ENCODE results near the gene FAM184B. TPM values are rescaled to one million over a fixed set of nuclear protein-coding genes. Genes with fewer than 3 reads are reported as not detected.
"Not testable (repeated sequence)": the region's sequence is repeated elsewhere in the genome, so short reads cannot be mapped to it uniquely, and the experiment has no call there.

Gene FAM184B
- polyA plus RNA-seq, 4 donors, result 0.03 to 0.04 TPM; not detected in 2

DNA sequence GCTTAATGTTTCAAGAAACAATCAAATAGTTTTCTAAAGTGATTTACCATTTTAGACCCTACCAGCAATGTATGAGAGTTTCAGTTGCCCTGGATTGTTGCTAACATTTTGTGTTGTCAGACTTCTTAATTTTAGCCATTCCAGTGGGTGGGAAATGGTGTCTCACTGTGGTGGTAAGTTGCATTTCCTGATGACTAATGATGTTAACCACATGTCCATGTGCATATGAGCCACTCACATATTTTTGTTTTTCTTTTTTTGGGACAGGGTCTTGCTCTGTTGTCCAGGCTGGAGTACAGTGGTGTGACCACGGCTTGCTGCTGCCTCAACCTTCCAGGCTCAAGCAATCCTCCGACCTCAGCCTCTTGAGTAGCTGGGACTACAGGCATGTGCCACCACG lies 118.7 kb downstream of the FAM184B start:
- Histone ChIP-seq H3K9me3 (ENCODE audit: control insufficient read depth in 2 of 2, insufficient read depth in 1 of 2, low read depth in 1 of 2, low read length in 1 of 2) (no peaks in the 10 kb centered on the region), H3K4me1 (ENCODE audit: control insufficient read depth in 3 of 3, insufficient read depth in 2 of 3, low read depth in 1 of 3, low read length in 2 of 3) (no peaks in the 10 kb centered on the region), H3K27me3 (ENCODE audit: control insufficient read depth in 3 of 3, insufficient read depth in 3 of 3, low read length in 3 of 3) (peaks cover 0 to 2% (median 2%) of the 10 kb centered on the region in 3 donors), H3K27ac (ENCODE audit: low read depth in 1 of 3, low read length in 2 of 3) (no peak overlapping the region), H3K36me3 (ENCODE audit: control insufficient read depth in 3 of 3, insufficient read depth in 2 of 3, low read depth in 1 of 3, low read length in 3 of 3) (no peaks in the 10 kb centered on the region), H3K4me3 (ENCODE audit: low read depth in 1 of 3, low read length in 3 of 3) (no peak overlapping the region)
- DNase-seq, result no peak
- 89 to 95% (median 91%) methylated on average over 3 of the region's 3 CpGs for WGBS, 3 donors
- no peak for FAIRE-seq

DNA sequence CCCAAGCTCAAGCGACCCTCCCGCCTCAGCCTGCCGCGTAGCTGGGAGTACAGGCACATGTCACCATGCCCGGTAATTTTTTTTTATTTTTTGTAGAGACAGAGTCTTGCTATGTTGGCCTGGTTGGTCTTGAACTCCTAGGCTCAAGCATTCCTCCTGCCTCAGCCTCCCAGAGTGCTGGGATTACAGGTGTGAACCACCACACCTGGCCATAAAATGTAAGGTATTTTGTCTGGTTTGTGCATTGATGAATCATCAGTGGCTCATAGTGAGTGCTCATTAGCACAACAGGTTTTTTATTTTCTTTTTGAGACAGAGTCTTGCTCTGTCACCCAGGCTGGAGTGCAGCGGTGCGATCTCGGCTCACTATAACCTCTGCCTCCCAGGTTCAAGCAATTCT lies 122.2 kb downstream of the FAM184B start:
- not testable (repeated sequence) for FAIRE-seq
- WGBS, 3 donors, result 93 to 96% (median 95%) methylated on average over 8 of the region's 8 CpGs

DNA sequence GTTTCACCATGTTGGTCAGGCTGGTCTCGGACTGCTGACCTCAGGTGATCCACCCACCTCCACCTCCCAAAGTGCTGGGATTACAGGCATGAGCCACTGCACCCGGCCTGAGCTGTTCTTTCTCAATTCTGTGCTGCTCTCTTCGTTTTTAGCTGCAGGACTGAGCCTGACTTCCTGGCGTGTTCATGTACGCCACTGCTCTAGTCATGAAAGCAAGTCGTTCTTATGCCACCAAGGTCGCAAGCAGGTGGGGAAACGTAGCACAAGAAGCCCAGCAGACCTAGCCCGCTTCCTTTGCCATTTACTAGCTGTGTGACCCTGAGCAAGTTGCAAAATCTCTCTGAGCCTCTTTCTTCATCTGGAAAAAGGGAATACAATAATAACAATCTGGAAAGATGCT lies 123.6 kb downstream of the FAM184B start:
- no peaks in the 10 kb centered on the region for H3K9me3 ChIP-seq (ENCODE audit: control insufficient read depth in 2 of 2, insufficient read depth in 1 of 2, low read depth in 1 of 2, low read length in 1 of 2)
- FAIRE-seq, result no peak
- no peak for DNase-seq

More for the DNA sequence above, 122.2 kb downstream of the FAM184B start:
- H3K4me3 ChIP-seq (ENCODE audit: low read depth in 1 of 3, low read length in 3 of 3); H3K36me3 ChIP-seq (ENCODE audit: control insufficient read depth in 3 of 3, insufficient read depth in 2 of 3, low read depth in 1 of 3, low read length in 3 of 3); H3K9me3 ChIP-seq (ENCODE audit: control insufficient read depth in 2 of 2, insufficient read depth in 1 of 2, low read depth in 1 of 2, low read length in 1 of 2); H3K27me3 ChIP-seq (ENCODE audit: control insufficient read depth in 3 of 3, insufficient read depth in 3 of 3, low read length in 3 of 3); DNase-seq; H3K4me1 ChIP-seq (ENCODE audit: control insufficient read depth in 3 of 3, insufficient read depth in 2 of 3, low read depth in 1 of 3, low read length in 2 of 3); H3K27ac ChIP-seq (ENCODE audit: low read depth in 1 of 3, low read length in 2 of 3): not testable (repeated sequence)

GRCh38 chr4:17657090-17657489 lies 124.3 kb downstream of the FAM184B start:
- H3K27me3 ChIP-seq (ENCODE audit: control insufficient read depth in 3 of 3, insufficient read depth in 3 of 3, low read length in 3 of 3), result peaks cover 0 to 4% (median 2%) of the 10 kb centered on the region in 3 donors
- FAIRE-seq (no peak), DNase-seq (no peak)
- no peak overlapping the region for H3K27ac ChIP-seq (ENCODE audit: low read depth in 1 of 3, low read length in 2 of 3)
- no peaks in the 10 kb centered on the region for H3K9me3 ChIP-seq (ENCODE audit: control insufficient read depth in 2 of 2, insufficient read depth in 1 of 2, low read depth in 1 of 2, low read length in 1 of 2)
- H3K4me1 ChIP-seq (ENCODE audit: control insufficient read depth in 3 of 3, insufficient read depth in 2 of 3, low read depth in 1 of 3, low read length in 2 of 3), result no peaks in the 10 kb centered on the region
- H3K36me3 ChIP-seq (ENCODE audit: control insufficient read depth in 3 of 3, insufficient read depth in 2 of 3, low read depth in 1 of 3, low read length in 3 of 3), result no peaks in the 10 kb centered on the region
- 66 to 88% (median 67%) methylated on average over 1 of the region's 1 CpG for WGBS, 3 donors
- no peak overlapping the region for H3K4me3 ChIP-seq (ENCODE audit: low read depth in 1 of 3, low read length in 3 of 3)

More for the DNA sequence above, 123.6 kb downstream of the FAM184B start:
- peaks cover 0 to 4% (median 2%) of the 10 kb centered on the region in 3 donors for H3K27me3 ChIP-seq (ENCODE audit: control insufficient read depth in 3 of 3, insufficient read depth in 3 of 3, low read length in 3 of 3)
- WGBS, 3 donors, result 75 to 80% (median 76%) methylated on average over 9 of the region's 9 CpGs
- no peak overlapping the region for H3K27ac ChIP-seq (ENCODE audit: low read depth in 1 of 3, low read length in 2 of 3)
- no peaks in the 10 kb centered on the region for H3K4me1 ChIP-seq (ENCODE audit: control insufficient read depth in 3 of 3, insufficient read depth in 2 of 3, low read depth in 1 of 3, low read length in 2 of 3)
- H3K36me3 ChIP-seq (ENCODE audit: control insufficient read depth in 3 of 3, insufficient read depth in 2 of 3, low read depth in 1 of 3, low read length in 3 of 3), result no peaks in the 10 kb centered on the region
- no peak overlapping the region for H3K4me3 ChIP-seq (ENCODE audit: low read depth in 1 of 3, low read length in 3 of 3)

- Histone ChIP-seq H3K27ac (ENCODE audit: low read depth in 1 of 3, low read length in 2 of 3) (no peak overlapping the region), H3K4me3 (ENCODE audit: low read depth in 1 of 3, low read length in 3 of 3) (no peak overlapping the region), H3K4me1 (ENCODE audit: control insufficient read depth in 3 of 3, insufficient read depth in 2 of 3, low read depth in 1 of 3, low read length in 2 of 3) (no peaks in the 10 kb centered on the region), H3K36me3 (ENCODE audit: control insufficient read depth in 3 of 3, insufficient read depth in 2 of 3, low read depth in 1 of 3, low read length in 3 of 3) (no peaks in the 10 kb centered on the region), H3K9me3 (ENCODE audit: control insufficient read depth in 2 of 2, insufficient read depth in 1 of 2, low read depth in 1 of 2, low read length in 1 of 2) (no peaks in the 10 kb centered on the region), H3K27me3 (ENCODE audit: control insufficient read depth in 3 of 3, insufficient read depth in 3 of 3, low read length in 3 of 3) (peaks cover 0 to 4% (median 2%) of the 10 kb centered on the region in 3 donors)
- DNase-seq (no peak), FAIRE-seq (no peak)
- 78 to 83% (median 82%) methylated on average over 8 of the region's 8 CpGs for WGBS, 3 donors
Observed at GRCh38 chr4:17654701-17655100, 126.7 kb downstream of the FAM184B start.

DNA sequence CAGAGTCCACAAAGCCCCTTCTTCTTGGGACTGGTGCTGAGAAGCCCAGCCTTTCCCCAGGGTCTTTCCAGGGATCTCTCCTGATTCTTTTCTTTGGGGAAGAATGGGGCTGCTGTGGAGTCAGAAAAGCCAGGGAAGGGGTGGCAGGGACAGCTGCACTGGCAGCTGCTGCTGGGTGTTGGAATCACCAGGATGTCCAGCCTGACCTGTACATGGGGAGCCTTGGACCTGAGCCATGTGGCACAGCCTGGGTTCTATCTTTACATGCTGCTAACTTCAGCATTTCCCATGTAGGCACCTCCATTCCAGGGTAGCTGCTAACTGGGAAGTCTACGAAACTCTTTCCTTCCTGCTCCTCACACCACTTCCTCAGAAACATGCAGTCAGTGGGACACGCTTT lies 131.0 kb downstream of the FAM184B start:
- FAIRE-seq, result no peak
- H3K27ac ChIP-seq (ENCODE audit: low read depth in 1 of 3, low read length in 2 of 3), result no peak overlapping the region
- H3K36me3 ChIP-seq (ENCODE audit: control insufficient read depth in 3 of 3, insufficient read depth in 2 of 3, low read depth in 1 of 3, low read length in 3 of 3), result no peaks in the 10 kb centered on the region
- 71 to 89% (median 83%) methylated on average over 2 of the region's 2 CpGs for WGBS, 3 donors
- H3K4me3 ChIP-seq (ENCODE audit: low read depth in 1 of 3, low read length in 3 of 3), result no peak overlapping the region
- no peaks in the 10 kb centered on the region for H3K9me3 ChIP-seq (ENCODE audit: control insufficient read depth in 2 of 2, insufficient read depth in 1 of 2, low read depth in 1 of 2, low read length in 1 of 2)
- H3K27me3 ChIP-seq (ENCODE audit: control insufficient read depth in 3 of 3, insufficient read depth in 3 of 3, low read length in 3 of 3), result no peaks in the 10 kb centered on the region
- no peak for DNase-seq
- no peaks in the 10 kb centered on the region for H3K4me1 ChIP-seq (ENCODE audit: control insufficient read depth in 3 of 3, insufficient read depth in 2 of 3, low read depth in 1 of 3, low read length in 2 of 3)

GRCh38 chr4:17647927-17648326 lies 133.5 kb downstream of the FAM184B start:
- H3K4me3 ChIP-seq (ENCODE audit: low read depth in 1 of 3, low read length in 3 of 3), result no peak overlapping the region
- no peak for FAIRE-seq
- H3K4me1 ChIP-seq (ENCODE audit: control insufficient read depth in 3 of 3, insufficient read depth in 2 of 3, low read depth in 1 of 3, low read length in 2 of 3), result no peaks in the 10 kb centered on the region

GRCh38 chr4:17647176-17647806 lies 134.1 kb downstream of the FAM184B start:
- no peak for FAIRE-seq
- DNase-seq, result no peak
- no peaks in the 10 kb centered on the region for H3K4me1 ChIP-seq (ENCODE audit: control insufficient read depth in 3 of 3, insufficient read depth in 2 of 3, low read depth in 1 of 3, low read length in 2 of 3)
- no peak overlapping the region for H3K27ac ChIP-seq (ENCODE audit: low read depth in 1 of 3, low read length in 2 of 3)
- no peaks in the 10 kb centered on the region for H3K36me3 ChIP-seq (ENCODE audit: control insufficient read depth in 3 of 3, insufficient read depth in 2 of 3, low read depth in 1 of 3, low read length in 3 of 3)
- H3K9me3 ChIP-seq (ENCODE audit: control insufficient read depth in 2 of 2, insufficient read depth in 1 of 2, low read depth in 1 of 2, low read length in 1 of 2), result peaks cover 0 to 13% of the 10 kb centered on the region in 2 donors
- H3K27me3 ChIP-seq (ENCODE audit: control insufficient read depth in 3 of 3, insufficient read depth in 3 of 3, low read length in 3 of 3), result no peaks in the 10 kb centered on the region
- WGBS, 3 donors, result 77 to 88% (median 79%) methylated on average over 9 of the region's 9 CpGs
- H3K4me3 ChIP-seq (ENCODE audit: low read depth in 1 of 3, low read length in 3 of 3), result no peak overlapping the region

More at GRCh38 chr4:17647927-17648326, 133.5 kb downstream of the FAM184B start:
- 75 to 82% (median 77%) methylated on average over 5 of the region's 5 CpGs for WGBS, 3 donors
- no peak overlapping the region for H3K27ac ChIP-seq (ENCODE audit: low read depth in 1 of 3, low read length in 2 of 3)
- no peaks in the 10 kb centered on the region for H3K27me3 ChIP-seq (ENCODE audit: control insufficient read depth in 3 of 3, insufficient read depth in 3 of 3, low read length in 3 of 3)
- peaks cover 0 to 8% of the 10 kb centered on the region in 2 donors for H3K9me3 ChIP-seq (ENCODE audit: control insufficient read depth in 2 of 2, insufficient read depth in 1 of 2, low read depth in 1 of 2, low read length in 1 of 2)
- H3K36me3 ChIP-seq (ENCODE audit: control insufficient read depth in 3 of 3, insufficient read depth in 2 of 3, low read depth in 1 of 3, low read length in 3 of 3), result no peaks in the 10 kb centered on the region
- DNase-seq, result no peak

GRCh38 chr4:17646693-17647092 lies 134.7 kb downstream of the FAM184B start:
- H3K4me1 ChIP-seq (ENCODE audit: control insufficient read depth in 3 of 3, insufficient read depth in 2 of 3, low read depth in 1 of 3, low read length in 2 of 3), result no peaks in the 10 kb centered on the region
- peaks cover 0 to 14% of the 10 kb centered on the region in 2 donors for H3K9me3 ChIP-seq (ENCODE audit: control insufficient read depth in 2 of 2, insufficient read depth in 1 of 2, low read depth in 1 of 2, low read length in 1 of 2)
- FAIRE-seq, result no peak
- no peaks in the 10 kb centered on the region for H3K36me3 ChIP-seq (ENCODE audit: control insufficient read depth in 3 of 3, insufficient read depth in 2 of 3, low read depth in 1 of 3, low read length in 3 of 3)
- peak in 1 of 2 donors; percentile 42 for DNase-seq
- 34 to 59% (median 55%) methylated on average over 3 of the region's 3 CpGs for WGBS, 3 donors
- no peak overlapping the region for H3K4me3 ChIP-seq (ENCODE audit: low read depth in 1 of 3, low read length in 3 of 3)
- H3K27me3 ChIP-seq (ENCODE audit: control insufficient read depth in 3 of 3, insufficient read depth in 3 of 3, low read length in 3 of 3), result no peaks in the 10 kb centered on the region
- no peak overlapping the region for H3K27ac ChIP-seq (ENCODE audit: low read depth in 1 of 3, low read length in 2 of 3)

Measured in small intestine (tissue), 7 donors.